ENCODE measurements around the gene CAPS2. TPM values are rescaled to one million over a fixed set of nuclear protein-coding genes. Genes with fewer than 3 reads are reported as not detected.

Gene CAPS2
- total RNA-seq, 1 experiment from 2014 or later = 4.2 TPM

DNA sequence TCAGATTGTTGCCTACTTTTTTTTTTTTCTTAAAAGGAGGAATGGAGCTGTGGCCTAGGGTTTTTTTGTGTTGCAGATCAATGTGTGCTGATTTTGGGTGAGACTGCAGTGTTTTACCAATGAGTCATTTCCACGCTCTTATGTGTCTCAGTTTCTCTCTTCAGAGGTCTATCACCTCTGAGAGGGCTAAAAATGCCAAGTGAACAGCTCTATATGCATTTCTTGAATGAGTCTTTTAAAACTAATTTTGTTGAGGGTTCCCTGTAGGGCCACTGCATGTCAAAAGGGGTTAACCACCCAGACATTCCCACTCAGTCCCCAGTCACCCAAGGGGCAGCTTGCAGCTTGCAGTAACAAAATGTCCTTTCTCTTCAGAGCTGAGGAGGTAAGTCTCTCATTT is 36.5 kb upstream of the CAPS2 start (continued):
- TF ChIP-seq NR2C2 (CRISPR knock-in tag; IDR thresholded peaks at IDR 0.05) (no peak), MYBL2 (CRISPR knock-in tag; IDR thresholded peaks at IDR 0.05) (no peak), ETV6 (CRISPR knock-in tag; IDR thresholded peaks at IDR 0.05) (no peak), FOXJ3 (CRISPR knock-in tag; IDR thresholded peaks at IDR 0.05; ENCODE audit: borderline replicate concordance) (no peak)

DNA sequence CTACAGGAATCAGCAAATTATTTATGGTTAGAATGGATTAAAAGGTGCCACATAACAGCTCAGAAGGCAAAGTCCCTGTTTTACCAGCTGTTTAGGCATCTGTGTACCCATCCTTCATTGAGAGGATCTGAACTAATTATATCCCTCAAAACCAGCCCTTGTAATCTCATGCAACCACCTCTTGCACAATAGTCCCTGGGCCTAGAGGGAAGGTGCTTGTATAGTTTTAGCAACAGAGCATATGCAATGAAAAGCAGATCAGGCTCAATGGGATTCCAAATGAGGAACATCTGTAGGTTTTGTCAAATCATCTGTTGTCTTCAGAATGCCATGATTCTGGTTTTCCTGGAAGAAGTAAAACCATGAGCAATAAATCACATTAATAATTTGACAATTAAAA is 34.8 kb upstream of the CAPS2 start:
- H3K4me1 Mint-ChIP-seq = peaks cover 40% of the 10 kb centered on the region
- CTCF ChIA-PET = interaction anchor here (0.7 to 1.2 kb wide), 2 partner anchors 30 to 146 kb away, joined by 3 read pairs; partner anchors contain the start of genes GLIPR1L1 and KRR1
- no peaks in the 10 kb centered on the region for H3K27me3 Mint-ChIP-seq (ENCODE audit: low read depth)
- no peak overlapping the region for H3K27ac Mint-ChIP-seq
- no peak overlapping the region for H3K4me3 Mint-ChIP-seq
- peaks cover 8% of the 10 kb centered on the region for H3K36me3 Mint-ChIP-seq
- peaks cover 34% of the 10 kb centered on the region for H3K9me3 Mint-ChIP-seq
- POLR2A ChIA-PET = no interaction called here
- ATAC-seq (no peak), DNase-seq (ENCODE audit: low spot score) (no peak)
- no peak for TF ChIP-seq ESRRA (CRISPR knock-in tag; IDR thresholded peaks at IDR 0.05; ENCODE audit: borderline replicate concordance)
- no peak for TF ChIP-seq NR3C1 (CRISPR knock-in tag; conservative IDR thresholded peaks at IDR 0.05; ENCODE audit: low read depth)
- TF ChIP-seq, protein P1, sequence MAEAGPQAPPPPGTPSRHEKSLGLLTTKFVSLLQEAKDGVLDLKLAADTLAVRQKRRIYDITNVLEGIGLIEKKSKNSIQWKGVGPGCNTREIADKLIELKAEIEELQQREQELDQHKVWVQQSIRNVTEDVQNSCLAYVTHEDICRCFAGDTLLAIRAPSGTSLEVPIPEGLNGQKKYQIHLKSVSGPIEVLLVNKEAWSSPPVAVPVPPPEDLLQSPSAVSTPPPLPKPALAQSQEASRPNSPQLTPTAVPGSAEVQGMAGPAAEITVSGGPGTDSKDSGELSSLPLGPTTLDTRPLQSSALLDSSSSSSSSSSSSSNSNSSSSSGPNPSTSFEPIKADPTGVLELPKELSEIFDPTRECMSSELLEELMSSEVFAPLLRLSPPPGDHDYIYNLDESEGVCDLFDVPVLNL (CRISPR knock-in tag; IDR thresholded peaks at IDR 0.05; ENCODE audit: borderline replicate concordance, low read depth) = no peak
- TF ChIP-seq, protein P2, sequence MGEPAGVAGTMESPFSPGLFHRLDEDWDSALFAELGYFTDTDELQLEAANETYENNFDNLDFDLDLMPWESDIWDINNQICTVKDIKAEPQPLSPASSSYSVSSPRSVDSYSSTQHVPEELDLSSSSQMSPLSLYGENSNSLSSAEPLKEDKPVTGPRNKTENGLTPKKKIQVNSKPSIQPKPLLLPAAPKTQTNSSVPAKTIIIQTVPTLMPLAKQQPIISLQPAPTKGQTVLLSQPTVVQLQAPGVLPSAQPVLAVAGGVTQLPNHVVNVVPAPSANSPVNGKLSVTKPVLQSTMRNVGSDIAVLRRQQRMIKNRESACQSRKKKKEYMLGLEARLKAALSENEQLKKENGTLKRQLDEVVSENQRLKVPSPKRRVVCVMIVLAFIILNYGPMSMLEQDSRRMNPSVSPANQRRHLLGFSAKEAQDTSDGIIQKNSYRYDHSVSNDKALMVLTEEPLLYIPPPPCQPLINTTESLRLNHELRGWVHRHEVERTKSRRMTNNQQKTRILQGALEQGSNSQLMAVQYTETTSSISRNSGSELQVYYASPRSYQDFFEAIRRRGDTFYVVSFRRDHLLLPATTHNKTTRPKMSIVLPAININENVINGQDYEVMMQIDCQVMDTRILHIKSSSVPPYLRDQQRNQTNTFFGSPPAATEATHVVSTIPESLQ (CRISPR knock-in tag; IDR thresholded peaks at IDR 0.05) = no peak
- TF ChIP-seq EMX1 (CRISPR knock-in tag; IDR thresholded peaks at IDR 0.05) = no peak
- TF ChIP-seq, protein P3, sequence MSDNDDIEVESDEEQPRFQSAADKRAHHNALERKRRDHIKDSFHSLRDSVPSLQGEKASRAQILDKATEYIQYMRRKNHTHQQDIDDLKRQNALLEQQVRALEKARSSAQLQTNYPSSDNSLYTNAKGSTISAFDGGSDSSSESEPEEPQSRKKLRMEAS (CRISPR knock-in tag; IDR thresholded peaks at IDR 0.05) = no peak
- TF ChIP-seq FOXK1 (CRISPR knock-in tag; IDR thresholded peaks at IDR 0.05) = no peak
- TF ChIP-seq, protein P4, sequence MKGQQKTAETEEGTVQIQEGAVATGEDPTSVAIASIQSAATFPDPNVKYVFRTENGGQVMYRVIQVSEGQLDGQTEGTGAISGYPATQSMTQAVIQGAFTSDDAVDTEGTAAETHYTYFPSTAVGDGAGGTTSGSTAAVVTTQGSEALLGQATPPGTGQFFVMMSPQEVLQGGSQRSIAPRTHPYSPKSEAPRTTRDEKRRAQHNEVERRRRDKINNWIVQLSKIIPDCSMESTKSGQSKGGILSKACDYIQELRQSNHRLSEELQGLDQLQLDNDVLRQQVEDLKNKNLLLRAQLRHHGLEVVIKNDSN (CRISPR knock-in tag; IDR thresholded peaks at IDR 0.05) = no peak
- TF ChIP-seq ZNF138 (CRISPR knock-in tag; conservative IDR thresholded peaks at IDR 0.05) = no peak
- no peak for TF ChIP-seq ZNF396 (CRISPR knock-in tag; IDR thresholded peaks at IDR 0.05; ENCODE audit: borderline replicate concordance)
- no peak for TF ChIP-seq CREB1 (CRISPR knock-in tag; IDR thresholded peaks at IDR 0.05)
- no peak for TF ChIP-seq IRF2 (CRISPR knock-in tag; IDR thresholded peaks at IDR 0.05; ENCODE audit: borderline replicate concordance, low read depth)
- TF ChIP-seq TEAD4 (CRISPR knock-in tag; IDR thresholded peaks at IDR 0.05) = no peak
- TF ChIP-seq, protein P5, sequence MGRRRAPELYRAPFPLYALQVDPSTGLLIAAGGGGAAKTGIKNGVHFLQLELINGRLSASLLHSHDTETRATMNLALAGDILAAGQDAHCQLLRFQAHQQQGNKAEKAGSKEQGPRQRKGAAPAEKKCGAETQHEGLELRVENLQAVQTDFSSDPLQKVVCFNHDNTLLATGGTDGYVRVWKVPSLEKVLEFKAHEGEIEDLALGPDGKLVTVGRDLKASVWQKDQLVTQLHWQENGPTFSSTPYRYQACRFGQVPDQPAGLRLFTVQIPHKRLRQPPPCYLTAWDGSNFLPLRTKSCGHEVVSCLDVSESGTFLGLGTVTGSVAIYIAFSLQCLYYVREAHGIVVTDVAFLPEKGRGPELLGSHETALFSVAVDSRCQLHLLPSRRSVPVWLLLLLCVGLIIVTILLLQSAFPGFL (CRISPR knock-in tag; IDR thresholded peaks at IDR 0.05; ENCODE audit: borderline replicate concordance) = no peak
- TF ChIP-seq ZNF423 (CRISPR knock-in tag; IDR thresholded peaks at IDR 0.05) = no peak

DNA sequence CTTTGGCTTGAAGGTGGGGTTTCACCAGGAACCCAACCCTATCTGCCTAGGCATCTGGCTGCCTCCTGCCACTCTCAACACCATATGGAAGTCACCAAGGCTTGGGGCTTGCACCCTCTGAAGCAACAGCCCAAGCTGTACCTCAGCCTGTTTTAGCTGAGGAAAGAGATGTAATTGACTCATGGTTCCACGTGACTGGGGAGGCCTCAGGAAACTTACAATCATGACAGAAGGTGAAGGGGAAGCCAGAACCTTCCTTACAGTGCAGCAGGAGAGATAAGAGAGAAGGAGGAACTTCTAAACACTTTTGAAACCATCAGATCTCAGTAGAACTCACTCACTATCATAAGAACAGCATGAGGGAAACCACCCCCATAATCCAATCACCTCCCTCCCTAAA is 31.3 kb upstream of the CAPS2 start:
- peaks cover 16% of the 10 kb centered on the region for H3K4me1 Mint-ChIP-seq
- no peak for DNase-seq (ENCODE audit: low spot score)
- CTCF ChIA-PET = no interaction called here
- H3K27ac Mint-ChIP-seq = no peak overlapping the region
- H3K36me3 Mint-ChIP-seq = peaks cover 8% of the 10 kb centered on the region
- peaks cover 34% of the 10 kb centered on the region for H3K9me3 Mint-ChIP-seq
- no peak for ATAC-seq
- H3K27me3 Mint-ChIP-seq (ENCODE audit: low read depth) = no peaks in the 10 kb centered on the region
- H3K4me3 Mint-ChIP-seq = no peak overlapping the region
- POLR2A ChIA-PET = no interaction called here
- TF ChIP-seq ETV6 (CRISPR knock-in tag; IDR thresholded peaks at IDR 0.05) = no peak
- no peak for TF ChIP-seq HMGA2 (CRISPR knock-in tag; IDR thresholded peaks at IDR 0.05)
- TF ChIP-seq NR3C1 (CRISPR knock-in tag; conservative IDR thresholded peaks at IDR 0.05; ENCODE audit: low read depth) = no peak
- no peak for TF ChIP-seq CREM (CRISPR knock-in tag; IDR thresholded peaks at IDR 0.05)
- TF ChIP-seq, protein P2 (CRISPR knock-in tag; IDR thresholded peaks at IDR 0.05) = no peak
- no peak for TF ChIP-seq ATF1 (CRISPR knock-in tag; IDR thresholded peaks at IDR 0.05)
- no peak for TF ChIP-seq TCF7 (CRISPR knock-in tag; IDR thresholded peaks at IDR 0.05; ENCODE audit: low read depth)

Data from WTC11 (cell line).